Globus pallidus (tissue), 1 donor: ENCODE data around the gene CHST2.
"Not testable (repeated sequence)": the region's sequence is repeated elsewhere in the genome, so short reads cannot be mapped to it uniquely, and the experiment has no call there.

ENCODE experiments used
- DNase-seq: peaks from one replicate; pipeline ENCODE4 v3.0.0-alpha.2; 2015; ENCODE audit warnings: low spot score

Gene CHST2, protein sequence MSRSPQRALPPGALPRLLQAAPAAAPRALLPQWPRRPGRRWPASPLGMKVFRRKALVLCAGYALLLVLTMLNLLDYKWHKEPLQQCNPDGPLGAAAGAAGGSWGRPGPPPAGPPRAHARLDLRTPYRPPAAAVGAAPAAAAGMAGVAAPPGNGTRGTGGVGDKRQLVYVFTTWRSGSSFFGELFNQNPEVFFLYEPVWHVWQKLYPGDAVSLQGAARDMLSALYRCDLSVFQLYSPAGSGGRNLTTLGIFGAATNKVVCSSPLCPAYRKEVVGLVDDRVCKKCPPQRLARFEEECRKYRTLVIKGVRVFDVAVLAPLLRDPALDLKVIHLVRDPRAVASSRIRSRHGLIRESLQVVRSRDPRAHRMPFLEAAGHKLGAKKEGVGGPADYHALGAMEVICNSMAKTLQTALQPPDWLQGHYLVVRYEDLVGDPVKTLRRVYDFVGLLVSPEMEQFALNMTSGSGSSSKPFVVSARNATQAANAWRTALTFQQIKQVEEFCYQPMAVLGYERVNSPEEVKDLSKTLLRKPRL

DNA sequence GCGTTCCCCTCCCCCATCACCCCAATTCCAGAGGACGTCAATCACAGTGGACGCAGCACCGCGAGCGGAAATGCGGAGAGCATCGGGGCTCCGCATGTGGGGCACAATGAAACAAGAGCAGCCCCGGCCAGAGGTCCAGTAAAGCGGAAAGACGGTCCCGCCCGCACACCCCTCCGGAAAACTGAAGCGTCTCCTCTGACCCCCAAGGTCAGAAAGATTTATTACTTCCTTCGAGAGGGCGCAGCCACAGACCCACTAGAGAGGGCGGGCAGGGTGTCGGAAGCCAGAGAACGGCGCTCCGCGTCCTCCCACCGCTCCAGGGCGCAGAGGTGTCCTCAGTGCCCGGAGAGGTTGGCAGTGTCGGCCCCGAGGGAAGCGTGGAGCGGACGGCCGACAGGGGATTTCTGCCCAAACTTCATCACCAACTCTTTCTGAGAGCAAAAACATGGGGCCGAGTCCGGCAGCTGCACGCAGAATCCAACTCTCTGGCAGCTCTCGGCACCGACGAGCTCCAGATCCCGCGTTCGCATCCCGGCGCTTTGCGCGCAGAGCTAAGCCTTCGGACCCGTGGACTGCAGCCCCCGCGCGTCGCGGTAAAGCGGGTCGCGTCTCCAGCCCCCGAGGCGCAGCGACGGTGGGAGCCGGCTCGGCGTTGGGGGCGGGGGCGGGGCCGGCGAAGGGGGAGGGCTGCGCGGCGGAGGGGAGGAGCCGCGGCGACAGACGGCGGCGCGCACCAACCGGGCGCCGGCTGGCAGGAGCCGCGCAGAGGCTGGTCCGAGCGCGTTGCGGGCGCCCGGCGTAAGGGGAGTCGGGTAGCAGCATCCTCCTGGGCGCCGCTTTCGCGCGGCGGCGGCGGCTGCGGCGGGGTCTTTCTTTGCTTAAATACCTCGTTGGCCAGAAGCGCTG, at the start of gene CHST2:
TSS of gene CHST2 (plus strand) at position 763 of the 906 bp plus-strand sequence. CDS start 1,046 bp downstream, outside the sequence.
- peak; percentile 62 for DNase-seq

DNA sequence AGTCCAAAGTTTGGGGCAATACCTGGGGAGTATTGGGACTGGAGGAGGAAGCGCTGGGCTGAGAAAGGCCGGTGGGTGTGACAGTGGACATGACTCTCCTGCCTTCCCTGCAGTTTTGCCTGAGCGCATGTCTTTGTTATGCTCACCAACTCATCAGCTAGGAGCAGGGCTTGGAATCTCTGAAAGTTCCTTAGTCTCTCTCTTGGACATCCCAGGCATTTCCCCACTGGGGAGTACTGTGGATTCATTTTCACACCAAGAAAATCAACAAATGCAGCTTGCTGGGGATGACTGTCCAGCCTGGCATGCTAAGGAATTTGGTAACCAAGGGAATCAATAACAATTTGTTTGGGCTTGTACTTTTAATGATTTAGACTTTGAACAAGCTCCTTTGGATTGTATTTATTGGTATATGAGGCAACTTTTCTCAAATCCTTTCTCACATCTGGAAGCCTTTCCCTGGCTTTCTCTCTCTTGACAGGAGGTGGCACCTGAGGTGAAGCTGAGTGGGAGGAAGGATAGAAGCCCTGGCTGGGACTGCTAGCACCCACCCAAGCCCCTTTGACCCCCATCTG, 48.5 kb upstream of the CHST2 start:
- no peak for DNase-seq

DNA sequence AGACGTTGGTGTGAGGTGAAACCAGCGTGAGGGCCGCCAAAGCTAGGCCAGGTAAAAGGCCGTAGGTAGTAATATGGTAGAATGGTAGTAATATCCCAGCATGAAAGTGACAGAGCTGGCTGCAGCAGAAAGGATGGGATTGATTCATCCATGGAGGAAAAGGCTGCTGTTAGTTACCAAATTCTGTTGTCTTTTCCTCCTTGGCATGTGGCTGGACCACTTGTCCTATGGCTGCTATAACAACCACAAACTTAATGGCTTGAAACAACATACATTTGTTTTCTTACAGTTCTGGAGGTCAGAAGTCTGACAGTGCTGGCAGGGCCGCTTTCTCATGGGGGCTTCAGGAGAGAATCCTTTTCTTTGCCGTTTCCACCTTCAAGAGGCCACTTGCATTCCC, 47.8 kb upstream of the CHST2 start:
- no peak for DNase-seq

DNA sequence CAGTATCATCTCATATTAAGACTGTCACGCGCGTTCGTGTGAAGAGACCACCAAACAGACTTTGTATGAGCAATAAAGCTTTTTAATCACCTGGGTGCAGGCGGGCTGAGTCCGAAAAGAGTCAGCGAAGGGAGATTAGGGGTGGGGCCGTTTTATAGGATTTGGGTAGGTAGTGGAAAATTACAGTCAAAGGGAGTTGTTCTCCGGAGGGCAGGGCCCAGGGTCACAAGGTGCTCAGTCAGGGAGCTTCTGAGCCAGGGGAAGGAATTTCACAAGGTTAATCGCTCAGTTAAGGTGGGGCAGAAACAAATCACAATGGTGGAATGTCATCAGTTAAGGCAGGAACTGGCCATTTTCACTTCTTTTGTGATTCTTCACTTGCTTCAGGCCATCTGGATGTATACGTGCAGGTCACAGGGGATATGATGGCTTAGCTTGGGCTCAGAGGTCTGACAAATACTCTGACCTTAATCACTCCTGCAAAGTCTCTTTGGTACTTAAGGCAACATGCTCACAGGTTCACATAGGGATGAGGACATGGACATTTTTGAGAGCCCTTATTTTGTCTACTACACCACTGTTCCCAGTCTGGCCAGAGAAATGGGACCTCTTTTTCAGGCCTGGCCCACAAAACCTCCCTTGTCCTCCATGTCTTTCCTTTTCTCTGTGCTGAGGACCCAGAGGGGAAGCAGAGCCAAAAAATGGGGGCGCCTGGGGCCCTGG, 47.1 kb upstream of the CHST2 start:
- not testable (repeated sequence) for DNase-seq

DNA sequence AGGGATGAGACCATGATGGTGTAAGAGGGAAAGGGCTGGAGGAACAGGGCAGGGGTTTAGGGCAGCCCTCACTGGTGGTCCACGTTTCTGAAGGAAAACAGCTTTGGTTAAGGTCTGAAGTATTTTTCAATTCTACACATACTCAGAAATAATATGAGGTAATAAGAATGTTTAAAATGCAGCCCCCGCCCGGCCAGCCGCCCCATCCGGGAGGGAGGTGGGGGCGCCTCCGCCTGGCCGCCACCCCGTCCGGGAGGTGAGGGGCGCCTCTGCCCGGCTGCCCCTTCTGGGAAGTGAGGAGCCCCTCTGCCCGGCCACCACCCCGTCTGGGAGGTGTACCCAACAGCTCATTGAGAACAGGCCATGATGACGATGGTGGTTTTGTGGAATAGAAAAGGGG, 46.0 kb upstream of the CHST2 start:
- DNase-seq = not testable (repeated sequence)

DNA sequence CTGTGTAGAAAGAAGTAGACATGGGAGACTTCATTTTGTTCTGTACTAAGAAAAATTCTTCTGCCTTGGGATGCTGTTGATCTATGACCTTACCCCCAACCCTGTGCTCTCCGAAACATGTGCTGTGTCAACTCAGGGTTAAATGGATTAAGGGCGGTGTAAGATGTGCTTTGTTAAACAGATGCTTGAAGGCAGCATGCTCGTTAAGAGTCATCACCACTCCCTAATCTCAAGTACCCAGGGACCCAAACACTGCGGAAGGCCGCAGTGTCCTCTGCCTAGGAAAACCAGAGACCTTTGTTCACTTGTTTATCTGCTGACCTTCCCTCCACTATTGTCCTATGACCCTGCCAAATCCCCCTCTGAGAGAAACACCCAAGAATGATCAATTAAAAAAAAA, 45.6 kb upstream of the CHST2 start:
- not testable (repeated sequence) for DNase-seq

DNA sequence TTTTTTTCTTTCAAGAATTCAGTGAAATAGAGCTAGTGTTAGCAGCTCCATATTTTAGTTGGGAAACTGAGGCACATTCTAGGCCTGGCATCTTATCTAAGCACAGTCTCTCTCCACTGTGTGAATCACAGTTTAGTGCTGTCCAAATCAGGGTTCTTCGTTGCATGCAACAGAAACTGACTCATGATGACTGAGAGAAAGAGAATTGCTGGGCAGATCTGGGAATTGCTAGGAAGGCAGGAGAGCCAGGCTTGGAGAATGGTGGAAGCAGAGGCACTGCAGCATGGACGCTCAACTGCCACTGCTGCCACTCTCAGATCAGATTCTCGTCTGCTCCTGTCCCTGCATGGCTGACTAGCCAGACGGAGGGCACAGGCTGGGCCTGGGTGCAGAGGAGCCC, 40.7 kb upstream of the CHST2 start:
- no peak for DNase-seq

DNA sequence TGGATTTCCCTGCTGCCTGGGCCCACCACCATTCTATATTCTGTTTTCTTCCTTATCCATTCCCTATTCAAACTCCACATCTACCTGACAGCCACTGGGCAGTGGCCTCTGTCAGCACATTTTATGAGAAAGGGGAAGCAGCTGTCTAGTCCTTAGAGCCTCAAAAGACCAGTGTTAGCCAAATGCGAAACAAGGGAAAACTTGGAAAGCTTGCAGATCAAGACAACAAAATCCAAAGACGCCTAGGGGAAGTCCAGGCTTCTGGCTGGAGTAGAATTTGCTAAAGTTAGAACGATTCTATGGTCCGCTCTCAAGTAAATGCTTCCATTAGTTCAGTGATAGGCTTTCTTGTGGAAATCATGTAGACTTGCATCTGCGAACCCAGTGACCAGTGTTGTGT, 39.4 kb upstream of the CHST2 start:
- no peak for DNase-seq

DNA sequence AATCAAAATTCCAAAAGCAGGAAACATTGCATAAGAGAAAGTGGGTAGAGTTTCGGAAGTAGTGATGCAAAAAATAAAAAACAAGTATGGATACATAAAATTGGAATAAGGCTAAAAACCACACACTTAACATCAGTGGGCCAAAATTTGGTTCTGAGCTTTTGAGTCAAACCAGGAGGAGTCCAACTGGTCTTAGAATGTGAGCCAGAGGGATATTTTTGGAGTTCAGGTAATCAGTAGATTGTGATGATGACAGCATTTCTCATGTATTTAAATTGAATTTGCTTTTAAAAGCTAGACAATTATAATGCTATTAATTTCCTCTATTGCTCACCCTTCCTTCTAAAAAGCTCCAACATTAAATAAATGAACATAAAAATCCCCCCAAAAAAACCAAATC, 38.2 kb upstream of the CHST2 start:
- DNase-seq = no peak

DNA sequence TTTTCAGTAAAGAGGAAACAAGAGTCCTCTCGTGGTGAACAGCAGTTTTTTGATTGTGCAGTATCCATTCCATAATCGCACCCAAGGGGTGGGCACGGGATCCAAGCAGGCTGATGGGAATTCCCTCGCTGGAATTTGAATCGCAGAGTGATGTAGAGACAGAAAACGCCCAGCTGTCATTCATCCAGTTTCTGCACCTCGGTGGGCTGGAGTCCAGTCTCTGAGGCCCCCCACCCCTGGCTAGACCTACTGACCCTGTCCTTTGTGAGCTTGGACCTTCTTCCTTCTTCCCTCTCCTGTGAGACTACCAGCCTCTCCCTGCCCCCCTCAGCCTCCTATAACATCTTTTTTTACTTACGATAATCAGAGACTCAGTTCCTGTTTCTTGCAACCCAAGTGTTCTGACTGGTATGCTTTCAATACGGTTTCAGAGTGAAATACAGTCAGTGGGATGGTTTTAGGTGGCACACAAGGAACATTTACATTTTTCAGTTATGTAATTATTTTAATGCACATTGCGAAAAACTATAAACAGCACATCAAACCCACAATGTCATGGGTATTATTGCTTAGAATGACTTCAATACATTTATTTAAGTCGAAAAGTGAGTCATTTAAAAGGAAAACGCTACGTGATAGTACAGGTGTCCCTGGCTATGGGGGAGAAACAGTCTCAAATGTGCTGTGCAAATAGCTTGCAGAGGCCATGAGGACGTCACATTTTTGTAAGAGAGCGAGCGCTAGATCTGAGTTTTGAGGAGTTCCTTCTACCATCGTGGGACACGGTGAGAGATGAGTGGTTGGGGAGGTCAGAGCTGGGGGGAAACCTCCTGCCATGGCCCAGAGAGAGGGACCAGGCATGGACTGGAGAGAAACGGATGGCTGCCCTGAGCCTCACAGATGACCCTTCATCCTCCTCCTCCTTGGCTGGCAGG, 37.5 kb upstream of the CHST2 start:
- DNase-seq = peak; percentile 7

DNA sequence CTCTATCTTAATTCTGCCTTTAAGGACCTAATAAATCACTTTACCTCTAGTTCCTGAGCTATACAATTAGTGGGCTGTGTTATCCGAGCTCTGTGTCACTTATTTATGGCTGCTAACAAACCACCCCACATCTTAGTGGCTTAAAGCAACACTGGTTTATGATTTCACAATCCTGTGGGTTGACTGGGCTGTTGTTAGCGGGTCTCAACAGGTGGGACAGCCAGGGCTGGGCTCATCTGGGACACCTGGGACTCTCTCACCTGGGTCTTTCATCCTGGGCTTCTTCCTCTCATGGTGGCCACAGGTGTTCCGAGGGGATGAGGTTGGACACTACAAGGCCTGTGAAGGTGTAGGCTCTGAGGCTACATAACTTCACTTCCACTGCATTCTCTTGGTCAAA, 35.8 kb upstream of the CHST2 start:
- no peak for DNase-seq

DNA sequence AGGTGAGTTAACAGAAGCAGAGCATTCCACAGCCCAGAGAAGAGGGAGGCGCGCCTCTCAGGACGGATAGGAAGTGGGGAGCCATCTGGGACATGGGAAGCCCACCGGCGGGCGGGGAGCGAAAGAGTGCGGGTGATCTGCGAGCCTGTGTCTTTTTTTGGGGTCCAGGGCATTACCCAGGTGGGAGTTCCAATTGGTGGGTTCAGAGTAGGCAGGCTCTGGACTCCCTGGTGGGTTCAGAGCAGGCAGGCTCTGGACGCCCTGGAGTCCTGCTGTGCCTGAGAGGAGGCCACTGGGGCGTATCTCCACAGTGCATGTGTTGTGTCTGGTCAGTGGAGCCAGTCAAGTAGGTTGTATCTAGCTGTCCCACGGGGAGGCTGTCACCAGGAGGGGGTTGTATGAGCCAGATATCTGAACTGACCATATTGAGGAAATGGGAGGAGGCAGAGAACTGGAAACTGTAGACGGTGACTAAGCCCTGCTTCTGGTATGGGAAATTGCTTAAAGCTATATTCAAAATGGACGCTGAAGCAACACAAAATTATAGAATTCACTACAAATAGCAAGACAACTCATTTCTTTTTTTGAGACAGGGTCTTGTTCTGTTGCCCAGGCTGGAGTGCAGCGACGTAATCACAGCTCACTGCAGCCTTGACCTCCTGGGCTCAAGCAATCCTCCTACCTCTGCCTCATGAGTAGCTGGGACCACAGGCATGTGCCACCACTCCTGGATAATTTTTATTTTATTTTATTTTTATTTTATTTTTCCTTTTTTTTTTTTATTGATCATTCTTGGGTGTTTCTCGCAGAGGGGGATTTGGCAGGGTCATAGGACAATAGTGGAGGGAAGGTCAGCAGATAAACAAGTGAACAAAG, 34.5 kb upstream of the CHST2 start:
- DNase-seq = no peak

DNA sequence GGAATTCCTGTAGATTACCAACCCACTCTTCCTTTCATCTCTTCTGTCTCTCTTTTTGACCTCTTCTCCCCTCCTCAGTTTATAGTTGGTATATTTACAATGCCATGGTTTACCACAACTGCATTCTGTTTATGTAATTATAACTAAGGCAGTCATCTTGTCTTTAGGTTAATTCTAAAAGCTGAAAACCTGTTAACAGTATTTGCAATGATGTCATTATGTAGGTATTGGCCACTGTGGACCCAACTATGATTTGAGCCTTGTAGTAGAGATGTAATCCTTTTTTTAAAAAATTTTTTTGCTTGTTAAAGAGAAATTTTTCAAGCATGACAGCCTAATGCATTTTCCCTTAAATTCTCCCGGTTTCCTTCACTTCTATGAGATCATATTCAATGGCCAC, 30.7 kb upstream of the CHST2 start:
- no peak for DNase-seq

DNA sequence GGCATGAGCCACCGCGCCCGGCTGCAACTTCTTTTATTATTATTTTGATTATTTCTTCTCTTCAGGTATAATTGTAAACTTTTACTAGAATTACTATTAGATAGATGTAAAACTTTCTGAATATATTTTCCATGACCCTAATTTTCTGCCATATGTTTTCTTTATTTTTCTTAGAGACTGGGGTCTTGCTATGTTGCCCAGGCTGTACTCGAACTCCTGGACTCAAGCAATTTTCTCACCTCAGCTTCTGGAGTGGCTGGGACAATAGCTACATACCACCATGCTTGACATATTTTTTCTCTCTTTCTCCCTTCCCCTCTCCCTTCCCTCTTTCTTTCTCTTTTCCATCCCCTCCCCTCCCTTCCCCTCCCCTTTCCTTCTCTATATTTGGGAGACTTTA, 29.6 kb upstream of the CHST2 start:
- DNase-seq = no peak

DNA sequence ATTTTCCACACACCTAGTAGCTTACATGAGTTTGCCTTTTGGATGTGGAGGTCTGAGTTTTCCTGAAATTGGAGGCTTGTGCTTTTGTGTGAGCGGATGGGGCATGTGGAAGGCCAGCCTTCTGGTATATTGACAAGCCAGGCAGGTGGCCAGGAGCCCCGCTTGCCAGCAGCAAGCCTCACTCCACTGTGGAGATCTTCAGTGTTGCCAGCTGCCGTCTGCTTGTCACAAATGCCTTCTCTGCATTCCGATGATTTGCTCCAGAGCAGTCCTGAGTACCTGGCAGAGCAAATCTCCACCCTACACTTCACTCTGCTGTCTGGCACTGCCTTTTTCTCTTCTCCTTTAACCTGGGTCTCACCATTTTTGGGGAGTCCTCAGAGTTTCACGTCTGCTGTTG, 29.1 kb upstream of the CHST2 start:
- DNase-seq = peak; percentile 19

DNA sequence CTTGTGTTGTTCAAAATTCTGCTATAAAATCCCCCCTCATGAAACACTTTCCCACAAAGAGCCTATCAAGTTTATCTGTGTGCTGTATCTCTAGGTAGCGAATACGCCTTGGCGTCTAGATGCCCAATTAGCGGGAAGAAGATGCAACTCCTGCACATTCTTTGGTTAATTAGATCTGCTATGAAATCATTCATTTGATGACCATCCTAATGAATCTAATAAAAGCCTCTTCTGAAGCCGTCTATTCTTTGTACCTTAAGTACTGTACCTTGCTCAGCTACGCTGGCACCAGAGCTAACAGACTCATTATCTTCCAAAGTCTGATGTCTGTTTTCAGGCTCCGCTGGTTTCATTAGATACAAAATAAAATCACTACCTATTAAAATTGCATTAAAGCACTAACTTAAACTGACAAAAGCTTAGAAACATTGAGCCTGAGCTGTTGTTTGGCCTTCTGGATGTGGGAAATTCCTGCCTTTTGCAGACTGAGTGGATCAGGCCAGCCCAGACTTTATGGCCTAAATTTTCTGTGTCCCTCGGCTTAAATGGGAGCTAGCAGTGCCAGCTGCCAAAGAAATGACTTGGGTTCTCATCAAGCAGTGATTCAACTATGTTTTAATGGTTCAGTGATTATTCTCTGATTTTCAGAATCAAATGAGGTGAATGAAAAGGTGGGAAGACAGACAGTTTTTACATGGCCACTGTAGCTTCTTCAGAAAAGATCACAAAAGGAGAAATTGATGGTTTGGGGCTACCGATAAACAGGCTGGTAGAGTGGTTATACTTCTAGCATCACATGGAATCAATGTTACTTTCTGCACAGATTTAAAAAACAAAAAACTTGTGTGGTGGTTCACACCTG, 28.4 kb upstream of the CHST2 start:
- no peak for DNase-seq

DNA sequence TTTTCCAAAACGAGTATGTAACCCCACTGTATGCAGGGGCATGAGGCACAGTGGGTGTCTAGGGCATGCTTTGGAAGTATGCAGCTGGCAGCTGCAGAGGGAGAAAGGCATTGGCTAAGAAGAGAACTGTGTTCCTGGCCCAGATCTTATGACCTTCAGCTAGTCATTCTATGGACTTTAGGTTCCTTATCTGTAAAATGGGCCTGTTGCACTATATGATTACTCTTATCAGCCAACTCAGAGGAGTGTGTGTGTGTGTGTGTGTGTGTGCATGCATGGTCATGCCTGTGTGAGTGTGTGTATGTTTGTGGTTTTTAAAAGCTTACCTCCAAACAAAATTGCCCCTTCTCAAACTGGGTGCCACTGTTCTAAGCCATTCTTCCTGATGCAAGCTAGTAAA, 27.4 kb upstream of the CHST2 start:
- DNase-seq = no peak

DNA sequence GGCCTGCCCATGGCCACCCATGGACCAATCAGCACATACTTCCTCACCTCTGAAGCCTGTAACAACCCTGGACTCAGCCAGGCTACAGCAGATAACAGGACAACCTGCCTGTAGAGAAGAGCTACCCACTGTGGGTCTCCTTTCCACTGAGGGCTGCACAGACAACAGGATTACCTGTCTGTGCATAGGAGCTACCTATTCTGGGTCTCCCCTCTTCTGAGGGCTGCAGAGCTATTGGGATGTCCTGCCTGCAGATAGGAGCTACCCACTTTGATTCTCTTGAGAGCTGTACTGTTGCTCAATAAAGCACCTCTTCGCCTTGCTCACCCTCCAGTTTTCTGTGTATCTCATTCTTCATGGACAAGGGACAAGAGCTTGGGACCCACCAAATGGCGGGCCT, 23.8 kb upstream of the CHST2 start:
- DNase-seq = no peak
